Hippocampal formation (tissue), 2 donors: ENCODE data around the gene PATJ.
"Not testable (repeated sequence)": the region's sequence is repeated elsewhere in the genome, so short reads cannot be mapped to it uniquely, and the experiment has no call there.

Source experiments
- DNase-seq, 2 donors: peaks; one replicate each; lab custom pipeline; 2025; lab: John Stamatoyannopoulos, UW

Gene PATJ

DNA sequence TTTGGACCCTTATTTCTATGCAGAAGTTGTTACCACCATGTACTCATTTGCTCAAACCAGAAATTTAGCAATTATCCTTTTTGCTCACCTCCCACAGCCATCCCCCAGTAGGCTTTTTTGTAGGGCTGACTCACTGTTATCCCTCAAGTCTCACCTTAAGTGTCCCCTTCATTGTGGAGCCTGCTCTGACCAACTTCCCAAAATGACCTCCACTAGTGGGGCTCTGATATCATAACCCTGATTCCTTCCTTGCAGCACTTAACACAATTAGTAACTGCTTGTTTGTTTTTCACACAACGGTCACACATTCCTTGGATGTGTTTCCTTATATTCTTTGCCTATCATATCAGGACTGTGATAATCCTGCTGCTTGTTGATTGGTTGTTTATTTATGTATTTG, 76.7 kb downstream of the PATJ start:
- no peak for DNase-seq

DNA sequence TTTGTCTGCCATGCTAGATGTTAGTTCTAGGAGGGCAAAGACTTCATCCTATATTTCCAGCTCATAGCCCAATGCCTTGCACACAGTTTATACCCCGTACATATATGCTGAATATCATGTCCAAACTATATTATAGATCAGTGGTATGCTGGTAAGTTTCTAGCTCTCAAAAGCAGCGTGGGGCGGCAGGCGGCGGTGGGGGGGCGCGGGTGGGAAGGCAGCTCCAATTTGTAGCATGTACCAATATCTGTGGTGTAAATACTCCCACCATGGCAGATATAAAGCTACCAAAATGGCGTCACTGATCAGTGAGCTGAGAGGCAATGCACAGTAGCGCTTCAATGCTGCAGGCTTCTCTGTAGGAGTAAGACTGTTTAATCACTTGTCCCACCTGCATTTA, 77.1 kb downstream of the PATJ start:
- DNase-seq: no peak

DNA sequence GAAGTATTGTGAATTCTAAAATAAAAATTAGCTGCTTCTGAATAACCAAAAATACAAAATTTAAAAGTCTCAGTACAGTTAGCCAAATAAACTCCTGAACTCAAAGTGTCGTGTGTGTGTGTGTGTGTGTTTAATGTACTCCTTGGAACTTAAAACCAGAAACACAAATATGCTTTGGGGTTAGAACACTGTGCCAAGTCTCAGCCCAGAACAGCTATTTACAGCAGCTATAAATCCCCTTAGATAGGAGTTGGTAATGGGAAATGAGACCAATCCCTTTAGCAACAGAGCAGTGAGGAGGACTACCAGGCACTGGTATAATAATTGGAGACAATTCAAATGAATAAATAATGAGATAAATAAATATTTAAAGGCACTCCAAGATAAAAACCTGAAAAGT, 83.1 kb downstream of the PATJ start:
- no peak for DNase-seq

GRCh38 chr1:61828805-61829204, 86.5 kb downstream of the PATJ start:
- no peak for DNase-seq

DNA sequence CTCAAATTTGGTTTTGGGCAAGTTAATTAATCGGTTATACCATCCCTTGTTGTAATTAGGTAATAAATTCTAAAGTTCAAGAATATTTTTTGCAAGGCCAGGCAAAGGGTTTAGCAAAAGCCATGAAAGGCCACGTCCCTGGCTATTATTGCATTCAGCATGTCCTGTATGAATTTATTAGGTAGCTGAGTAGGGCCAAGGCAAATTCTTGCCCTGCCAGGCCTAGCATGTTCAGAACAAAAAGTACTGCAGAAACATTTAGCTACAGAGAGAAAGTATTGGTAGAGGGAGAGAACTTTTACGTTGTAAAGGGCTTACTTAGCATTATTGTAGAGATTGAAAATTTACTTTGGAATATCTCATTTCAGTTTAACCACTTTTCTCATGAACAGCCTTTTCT, 94.4 kb downstream of the PATJ start:
- DNase-seq: no peak

DNA sequence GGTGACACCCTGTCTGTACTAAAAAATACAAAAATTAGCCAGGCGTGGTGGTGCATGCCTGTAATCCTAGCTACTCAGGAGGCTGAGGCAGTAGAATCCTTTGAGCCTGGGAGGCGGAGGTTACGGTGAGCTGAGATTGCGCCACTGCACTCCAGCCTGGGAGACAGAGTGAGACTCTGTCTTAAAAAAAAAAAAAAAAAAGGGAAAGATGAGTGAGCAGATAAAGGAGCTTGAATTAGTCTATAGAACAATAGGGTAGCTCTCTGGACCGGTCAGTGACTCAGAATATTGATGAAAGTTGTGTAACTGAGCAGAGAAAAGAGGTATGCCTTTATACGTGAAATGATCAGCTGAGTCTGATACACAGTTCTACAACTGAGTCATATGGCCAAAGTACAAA, 95.3 kb downstream of the PATJ start:
- DNase-seq: not testable (repeated sequence)

- DNase-seq: no peak
These were observed 97.4 kb downstream of the PATJ start for GRCh38 chr1:61839679-61840078.

- no peak for DNase-seq
These were observed 99.8 kb downstream of the PATJ start for GRCh38 chr1:61842036-61842435.

GRCh38 chr1:61842863-61843514, 100.7 kb downstream of the PATJ start:
- DNase-seq: no peak

GRCh38 chr1:61844006-61844405, 101.7 kb downstream of the PATJ start:
- DNase-seq: no peak

DNA sequence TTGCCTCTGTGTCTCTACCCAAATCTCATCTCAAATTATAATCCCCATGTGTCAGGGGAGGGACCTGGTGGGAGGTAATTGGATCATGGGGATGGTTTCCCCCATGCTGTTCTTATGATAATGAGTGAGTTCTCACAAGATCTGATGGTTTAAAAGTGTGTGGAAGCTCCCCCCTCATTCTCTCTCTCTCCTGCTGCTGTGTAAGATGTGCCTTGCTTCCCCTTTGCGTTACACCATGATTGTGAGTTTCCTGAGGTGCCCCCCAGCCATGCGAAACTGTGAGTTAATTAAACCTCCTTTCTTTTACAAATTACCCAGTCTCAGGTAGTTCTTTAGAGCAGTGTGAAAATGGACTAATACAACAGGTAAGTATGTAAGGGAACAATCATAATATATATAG, 102.4 kb downstream of the PATJ start:
- DNase-seq: not testable (repeated sequence)

GRCh38 chr1:61851235-61851634, 109.0 kb downstream of the PATJ start:
- no peak for DNase-seq

DNA sequence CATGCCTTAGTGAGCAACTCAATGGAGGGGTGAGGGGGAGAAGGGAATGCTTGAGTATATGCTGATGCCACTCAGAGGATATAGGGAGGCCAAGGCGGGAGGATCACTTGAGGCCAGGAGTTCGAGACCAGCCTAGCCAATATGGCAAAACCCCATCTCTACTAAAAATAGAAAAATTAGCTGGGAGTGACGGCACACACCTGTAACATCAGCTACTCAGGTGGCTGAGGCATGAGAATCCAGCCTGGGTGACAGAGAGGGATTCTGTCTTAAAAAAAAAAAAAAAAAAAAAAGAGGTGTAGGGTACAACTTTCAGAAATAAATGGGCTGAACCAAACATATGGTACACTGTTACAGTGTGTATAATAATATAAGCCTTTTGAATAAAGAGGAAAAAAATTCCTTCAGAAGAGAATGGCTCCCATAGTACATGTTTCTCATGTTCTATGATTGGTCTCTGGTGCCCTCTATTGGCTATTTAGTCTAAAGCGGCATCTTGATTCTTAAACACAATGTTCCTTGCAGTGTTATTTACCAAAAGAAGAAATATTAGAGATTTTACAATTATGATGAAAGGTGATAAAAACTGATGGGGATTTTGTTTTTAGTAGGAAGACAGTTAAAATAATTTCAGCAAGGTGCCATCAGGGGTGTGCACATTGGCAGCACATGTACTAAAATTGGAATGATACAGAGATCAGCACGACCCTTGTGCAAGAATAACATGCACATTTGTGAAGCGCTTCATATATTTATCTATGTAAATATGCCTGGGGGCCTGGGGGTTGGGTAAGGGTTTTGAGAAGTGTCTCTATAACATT, 109.8 kb downstream of the PATJ start:
- DNase-seq: peak in 1 of 2 donors; percentile 64

DNA sequence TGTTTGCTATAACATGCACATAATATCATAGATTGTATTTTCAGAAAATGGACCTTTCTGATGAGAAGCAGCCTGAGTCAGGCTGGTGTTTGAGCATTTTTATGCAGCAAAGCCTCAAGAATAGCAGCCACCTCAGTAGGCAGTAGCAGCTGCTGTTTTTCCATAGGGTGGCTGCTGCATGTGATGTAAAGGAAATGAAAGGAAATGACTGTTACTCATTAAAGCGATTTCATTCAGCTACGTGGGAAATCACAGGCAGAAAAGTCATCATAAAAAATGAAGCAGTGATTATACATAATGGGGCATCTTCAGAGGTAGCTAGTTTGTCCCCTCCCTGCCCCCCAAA, 110.4 kb downstream of the PATJ start:
- no peak for DNase-seq

DNA sequence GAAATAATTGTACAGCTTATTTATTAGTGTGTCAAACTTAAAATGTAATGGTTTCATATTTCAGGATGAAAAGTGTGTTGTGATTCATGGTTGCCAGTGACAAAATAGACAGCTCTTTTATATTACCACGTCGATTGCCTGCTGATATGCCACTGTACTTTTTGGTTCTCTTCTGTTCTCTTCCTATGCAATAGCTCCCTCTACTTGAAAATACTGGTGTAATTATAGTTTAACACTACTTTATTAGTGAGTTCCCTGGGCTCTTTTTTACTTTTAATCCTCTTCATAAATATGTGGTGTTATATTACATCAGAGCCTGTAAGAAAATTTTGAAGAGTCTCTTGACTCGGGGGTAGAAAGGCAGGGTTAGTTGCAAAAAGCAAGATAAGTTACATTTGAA, 111.3 kb downstream of the PATJ start:
- peak in 1 of 2 donors; percentile 27 for DNase-seq

GRCh38 chr1:61864489-61864888, 122.2 kb downstream of the PATJ start:
- DNase-seq: no peak

DNA sequence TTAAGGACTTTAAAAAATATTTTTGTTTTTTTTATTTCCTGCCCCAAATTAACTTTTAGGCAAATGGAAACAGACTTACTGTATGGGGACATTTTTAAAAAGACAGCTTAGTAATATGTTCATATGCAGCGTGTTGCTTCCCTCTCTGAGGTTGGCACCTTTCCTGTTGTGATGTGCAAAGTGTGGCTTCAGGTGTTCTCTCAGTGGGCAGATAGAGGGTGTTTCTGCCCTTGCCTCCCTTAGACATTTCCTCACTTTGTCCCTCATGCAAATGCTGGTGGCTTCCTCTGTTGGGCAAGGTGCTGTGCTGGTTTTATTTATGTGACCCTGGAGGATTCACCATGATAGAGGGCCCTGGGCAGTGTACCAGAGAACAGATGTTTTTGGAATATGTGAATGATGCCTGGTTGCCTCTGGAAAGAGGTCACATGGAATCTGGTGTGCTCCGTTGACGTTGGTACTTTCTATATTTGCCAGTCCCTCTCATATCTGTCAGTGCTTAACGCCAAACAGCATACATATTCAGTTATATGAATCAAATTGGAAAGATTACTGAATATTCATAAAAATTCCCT, 123.5 kb downstream of the PATJ start:
- DNase-seq: no peak

- DNase-seq: no peak
These were observed 127.4 kb downstream of the PATJ start for GRCh38 chr1:61869691-61870109.

DNA sequence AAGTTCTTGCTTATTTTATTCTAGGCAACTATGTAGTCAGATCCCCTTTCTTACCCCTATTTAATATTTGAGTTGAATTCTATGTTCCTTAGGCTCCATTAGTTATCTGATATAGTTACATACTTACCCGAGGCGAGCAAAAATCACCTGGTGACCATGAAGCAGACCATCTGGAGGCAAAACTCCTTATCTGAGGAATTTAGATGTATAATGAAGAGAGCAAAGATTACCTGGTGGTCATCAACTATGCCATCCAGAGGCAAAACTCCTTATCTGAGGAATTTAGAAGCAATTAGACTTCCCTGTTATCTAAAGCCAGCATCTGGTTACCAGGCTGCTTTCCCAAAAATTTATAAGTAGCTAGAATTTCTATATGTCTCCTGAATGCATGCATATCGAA, 129.9 kb downstream of the PATJ start:
- DNase-seq: no peak

- no peak for DNase-seq
These were observed 131.3 kb downstream of the PATJ start for GRCh38 chr1:61873581-61873980.

DNA sequence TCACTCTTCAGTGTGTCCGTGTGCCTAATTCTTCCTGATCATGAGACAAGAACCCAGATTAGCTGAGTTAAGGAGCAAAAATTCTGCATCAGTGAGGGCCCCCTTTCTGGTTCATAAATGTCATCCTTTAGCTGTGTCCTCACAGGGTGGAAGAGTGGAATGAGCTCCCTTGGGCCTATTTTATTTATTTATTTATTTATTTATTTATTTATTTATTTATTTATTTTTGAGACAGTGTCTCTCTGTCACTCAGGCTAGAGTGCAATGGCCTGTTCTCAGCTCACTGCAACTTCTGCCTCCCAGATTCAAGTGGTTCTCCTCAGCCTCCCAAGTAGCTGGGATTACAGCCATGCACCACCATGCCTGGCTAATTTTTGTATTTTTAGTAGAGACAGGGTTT, 131.7 kb downstream of the PATJ start:
- no peak for DNase-seq

- no peak for DNase-seq
These were observed 132.9 kb downstream of the PATJ start for GRCh38 chr1:61875198-61875597.

DNA sequence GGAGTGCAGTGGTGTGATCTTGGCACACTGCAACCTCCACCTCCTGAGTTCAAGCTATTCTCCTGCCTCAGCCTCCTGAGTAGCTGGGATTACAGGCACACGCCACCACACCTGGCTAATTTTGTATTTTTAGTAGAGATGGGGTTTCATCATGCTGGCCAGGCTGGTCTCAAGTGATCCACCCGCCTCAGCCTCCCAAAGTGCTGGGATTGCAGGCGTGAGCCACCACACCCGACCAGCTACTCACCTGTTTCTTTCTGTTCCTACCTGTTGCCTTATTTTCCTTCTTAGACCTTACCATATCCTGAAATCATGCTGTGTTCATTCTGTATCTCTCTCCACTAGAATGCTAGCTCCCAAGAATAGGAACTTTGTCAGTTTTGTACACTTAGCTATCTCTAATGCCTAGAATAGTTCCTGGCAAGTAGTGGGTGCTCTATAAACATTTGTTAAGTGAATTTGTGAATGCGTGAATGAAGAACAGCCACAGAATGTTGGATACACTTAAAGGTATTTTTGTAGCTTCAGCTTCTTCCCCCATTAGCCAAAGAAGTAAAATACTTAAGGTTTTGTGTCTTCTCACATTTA, 137.7 kb downstream of the PATJ start:
- DNase-seq: not testable (repeated sequence)
